ENCODE results near the gene DENND1C.

DENND1C gene

DNA sequence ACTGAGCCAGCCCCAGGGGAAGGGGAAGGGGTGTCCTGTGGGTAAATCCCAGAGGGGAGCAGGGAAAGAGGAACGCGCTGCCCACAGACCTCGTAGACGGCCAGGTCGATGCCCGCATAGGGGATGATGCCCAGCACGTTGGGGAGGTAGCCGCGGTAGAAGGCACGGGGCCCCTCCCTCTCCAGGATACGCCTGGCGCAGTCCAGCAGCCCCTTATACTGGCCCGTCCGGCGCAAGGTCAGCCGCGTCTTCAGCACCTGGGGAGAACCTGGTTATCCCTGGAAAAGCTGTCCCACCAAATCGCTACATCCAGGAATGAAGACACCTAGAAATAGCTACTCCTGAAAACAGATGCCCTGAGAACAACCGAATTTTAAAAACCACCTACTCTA is 29.4 kb downstream of the DENND1C start:
- TF ChIP-seq, protein P1, sequence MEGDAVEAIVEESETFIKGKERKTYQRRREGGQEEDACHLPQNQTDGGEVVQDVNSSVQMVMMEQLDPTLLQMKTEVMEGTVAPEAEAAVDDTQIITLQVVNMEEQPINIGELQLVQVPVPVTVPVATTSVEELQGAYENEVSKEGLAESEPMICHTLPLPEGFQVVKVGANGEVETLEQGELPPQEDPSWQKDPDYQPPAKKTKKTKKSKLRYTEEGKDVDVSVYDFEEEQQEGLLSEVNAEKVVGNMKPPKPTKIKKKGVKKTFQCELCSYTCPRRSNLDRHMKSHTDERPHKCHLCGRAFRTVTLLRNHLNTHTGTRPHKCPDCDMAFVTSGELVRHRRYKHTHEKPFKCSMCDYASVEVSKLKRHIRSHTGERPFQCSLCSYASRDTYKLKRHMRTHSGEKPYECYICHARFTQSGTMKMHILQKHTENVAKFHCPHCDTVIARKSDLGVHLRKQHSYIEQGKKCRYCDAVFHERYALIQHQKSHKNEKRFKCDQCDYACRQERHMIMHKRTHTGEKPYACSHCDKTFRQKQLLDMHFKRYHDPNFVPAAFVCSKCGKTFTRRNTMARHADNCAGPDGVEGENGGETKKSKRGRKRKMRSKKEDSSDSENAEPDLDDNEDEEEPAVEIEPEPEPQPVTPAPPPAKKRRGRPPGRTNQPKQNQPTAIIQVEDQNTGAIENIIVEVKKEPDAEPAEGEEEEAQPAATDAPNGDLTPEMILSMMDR (IDR thresholded peaks at IDR 0.05; ENCODE audit: control insufficient read depth, extremely low read depth, insufficient read depth): no peak
- no peak for DNase-seq (ENCODE audit: low read depth)
- no peak overlapping the region for H3K4me3 ChIP-seq (ENCODE audit: low read depth, low read length)

DNA sequence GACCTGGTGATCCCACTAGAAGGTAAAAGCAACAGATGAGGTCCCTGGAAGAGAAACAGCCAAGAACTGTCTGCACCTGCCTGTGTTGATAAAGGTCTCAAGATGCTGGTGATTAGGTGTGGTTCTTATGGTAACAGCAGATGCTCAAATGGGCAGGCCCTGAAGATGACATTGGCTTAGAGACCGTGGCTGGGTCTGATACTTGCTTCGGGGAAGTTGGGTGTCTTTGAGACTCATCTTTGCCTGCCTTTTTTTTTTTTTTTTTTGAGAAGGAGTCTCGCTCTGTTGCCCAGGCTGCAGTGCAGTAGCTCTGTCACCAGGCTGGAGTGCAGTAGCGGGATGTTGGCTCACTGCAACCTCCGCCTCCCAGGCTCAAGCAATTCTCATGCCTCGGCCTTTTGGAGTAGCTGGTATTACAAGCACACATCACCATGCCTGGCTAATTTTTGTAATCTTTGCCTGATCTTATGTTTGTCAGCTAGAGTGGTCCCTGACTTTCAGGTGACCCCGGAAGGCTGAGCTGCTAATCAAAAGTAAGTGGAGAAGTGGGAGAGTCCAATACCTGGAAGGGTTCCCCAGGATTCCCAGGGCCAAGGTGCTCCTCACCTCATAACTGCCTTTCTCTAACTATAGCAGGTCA is 29.9 kb downstream of the DENND1C start:
- no peak for DNase-seq (ENCODE audit: low read depth)
- H3K4me3 ChIP-seq (ENCODE audit: low read depth, low read length): no peak overlapping the region
- TF ChIP-seq, protein P1 (IDR thresholded peaks at IDR 0.05; ENCODE audit: control insufficient read depth, extremely low read depth, insufficient read depth): no peak

DNA sequence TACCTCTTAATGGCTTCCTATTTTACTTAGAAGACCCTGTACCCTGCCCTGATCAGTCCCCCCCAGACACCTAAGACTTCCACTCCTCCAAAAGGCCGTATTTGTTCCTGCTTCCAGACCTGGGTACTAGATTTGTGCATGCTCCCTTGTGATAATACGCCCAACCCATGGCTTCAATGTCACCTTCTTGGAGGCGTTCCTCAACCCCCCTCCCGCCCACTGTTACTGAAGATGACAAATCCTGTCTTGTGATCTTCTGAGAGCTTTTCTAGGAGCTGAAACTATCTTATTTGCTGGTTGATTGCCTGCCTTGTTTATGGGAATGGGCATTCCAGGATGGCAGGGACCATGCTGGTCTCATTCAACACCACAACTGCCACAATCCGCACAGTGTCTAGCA is 31.4 kb downstream of the DENND1C start:
- no peak for DNase-seq (ENCODE audit: low read depth)
- TF ChIP-seq, protein P1 (IDR thresholded peaks at IDR 0.05; ENCODE audit: control insufficient read depth, extremely low read depth, insufficient read depth): no peak
- H3K4me3 ChIP-seq (ENCODE audit: low read depth, low read length): no peak overlapping the region

DNA sequence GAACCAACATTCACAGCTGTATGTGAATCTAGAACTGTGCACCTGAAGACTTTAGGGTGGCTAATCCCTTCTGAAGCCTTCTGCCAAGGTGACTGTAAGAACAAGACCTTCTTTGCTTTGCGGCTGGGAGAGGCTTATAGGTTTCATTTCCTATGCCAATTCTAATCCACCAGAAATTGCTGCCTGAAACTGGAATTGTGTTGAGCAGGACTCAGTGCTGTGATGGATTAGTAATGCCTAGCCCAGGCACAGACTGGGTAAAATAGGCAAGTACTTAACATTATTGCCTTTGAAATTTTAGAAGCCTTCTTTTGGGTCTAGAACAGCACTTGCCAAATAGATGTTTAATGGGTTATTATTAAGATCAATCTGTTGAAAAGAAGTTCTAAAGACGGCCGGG is 33.5 kb downstream of the DENND1C start:
- no peak for DNase-seq (ENCODE audit: low read depth)
- H3K4me3 ChIP-seq (ENCODE audit: low read depth, low read length): no peak overlapping the region
- TF ChIP-seq, protein P1 (IDR thresholded peaks at IDR 0.05; ENCODE audit: control insufficient read depth, extremely low read depth, insufficient read depth): no peak

DNA sequence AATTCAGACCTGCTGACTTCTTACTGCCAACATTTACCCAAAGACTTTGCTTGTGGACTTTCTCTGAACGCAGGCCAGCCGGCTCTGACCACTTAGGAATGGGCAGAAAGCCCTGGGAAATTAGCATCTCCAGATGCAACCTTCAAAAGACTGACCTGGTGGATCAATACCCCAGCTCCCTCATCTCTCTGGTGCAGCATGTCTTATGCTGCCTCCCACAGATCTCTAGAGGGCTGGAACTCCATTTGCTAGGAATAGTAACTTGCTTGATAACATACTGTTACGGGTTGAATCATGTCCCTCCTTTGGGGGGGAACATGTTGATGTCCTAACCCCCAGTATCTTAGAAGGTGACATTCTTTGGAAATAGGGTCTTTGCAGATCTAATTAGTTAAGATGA is 35.1 kb downstream of the DENND1C start:
- TF ChIP-seq, protein P1 (IDR thresholded peaks at IDR 0.05; ENCODE audit: control insufficient read depth, extremely low read depth, insufficient read depth): no peak
- no peak overlapping the region for H3K4me3 ChIP-seq (ENCODE audit: low read depth, low read length)
- DNase-seq (ENCODE audit: low read depth): no peak

DNA sequence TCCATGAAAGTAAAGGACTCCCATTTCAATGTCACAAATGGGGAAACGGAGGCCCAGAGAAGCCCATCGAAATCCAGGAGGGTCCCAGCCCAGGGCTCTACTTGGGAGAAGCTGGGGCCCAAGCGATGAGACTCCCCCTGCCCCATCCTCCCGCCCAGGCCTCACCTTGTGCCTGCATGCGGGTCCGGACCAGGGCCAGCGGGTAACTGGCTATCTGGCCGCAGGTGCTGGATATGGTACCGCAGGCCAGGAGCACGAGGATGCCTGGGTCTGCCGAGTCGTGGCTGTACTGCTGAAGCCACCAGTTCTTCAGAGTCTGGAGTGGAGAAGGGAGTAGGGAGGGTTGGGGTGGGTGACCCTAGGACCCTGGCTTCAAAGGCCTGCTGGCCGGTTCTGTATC is 37.6 kb downstream of the DENND1C start:
- TF ChIP-seq, protein P1 (IDR thresholded peaks at IDR 0.05; ENCODE audit: control insufficient read depth, extremely low read depth, insufficient read depth): no peak
- no peak overlapping the region for H3K4me3 ChIP-seq (ENCODE audit: low read depth, low read length)

DNA sequence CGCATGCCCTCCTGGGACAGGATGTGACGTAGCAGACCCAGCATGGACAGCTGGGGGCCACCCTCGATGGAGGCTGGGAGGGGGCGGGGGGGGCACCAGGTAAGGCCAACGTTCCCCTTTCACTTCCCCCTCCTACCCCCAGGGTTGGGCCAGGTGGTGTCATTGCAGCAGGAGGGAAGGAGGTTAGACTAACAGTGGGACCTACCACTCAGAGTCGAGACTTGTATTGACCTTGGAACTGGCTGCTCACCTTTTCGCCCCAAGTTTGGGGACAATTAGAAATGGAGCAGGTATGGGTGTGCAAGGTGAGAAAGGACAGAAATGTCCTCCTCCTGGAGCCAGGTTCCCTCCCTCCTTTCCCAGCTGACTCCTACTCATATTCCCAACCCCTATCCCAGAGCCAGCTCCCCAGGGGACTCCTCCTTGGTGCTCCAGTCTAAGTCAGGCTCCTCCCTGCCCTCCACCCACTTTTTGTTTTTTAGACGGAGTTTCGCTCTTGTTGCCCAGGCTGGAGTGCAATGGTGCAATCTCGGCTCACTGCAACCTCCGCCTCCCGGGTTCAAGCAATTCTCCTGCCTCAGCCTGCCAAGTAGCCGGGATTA is 39.4 kb downstream of the DENND1C start:
- TF ChIP-seq, protein P1 (IDR thresholded peaks at IDR 0.05; ENCODE audit: control insufficient read depth, extremely low read depth, insufficient read depth): no peak
- no peak overlapping the region for H3K4me3 ChIP-seq (ENCODE audit: low read depth, low read length)
- DNase-seq (ENCODE audit: low read depth): no peak

More for the DNA sequence above, 37.6 kb downstream of the DENND1C start:
- DNase-seq (ENCODE audit: low read depth): no peak
